Measurements from ENCODE around the gene FGF13.

DNA sequence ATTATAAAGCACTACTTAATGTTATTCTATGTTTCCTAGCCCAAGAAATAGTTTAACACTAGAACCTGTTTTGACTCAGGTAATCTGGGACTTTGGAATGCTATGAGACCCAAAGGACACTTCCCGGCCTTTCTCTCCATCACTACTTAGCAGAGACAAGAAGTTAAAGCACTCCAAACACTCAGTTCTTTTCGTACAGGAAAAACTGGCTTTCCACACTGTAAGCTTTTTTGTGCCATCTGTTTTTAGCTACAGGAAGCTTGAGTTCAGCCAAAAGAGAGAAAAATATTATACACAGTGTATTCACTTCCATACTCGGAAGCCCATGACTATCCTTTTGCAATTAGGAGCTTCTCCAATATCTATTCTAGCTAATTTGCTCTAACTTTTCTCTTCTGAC lies 7.9 kb upstream of the FGF13 start:
- TF ChIP-seq, protein P1, sequence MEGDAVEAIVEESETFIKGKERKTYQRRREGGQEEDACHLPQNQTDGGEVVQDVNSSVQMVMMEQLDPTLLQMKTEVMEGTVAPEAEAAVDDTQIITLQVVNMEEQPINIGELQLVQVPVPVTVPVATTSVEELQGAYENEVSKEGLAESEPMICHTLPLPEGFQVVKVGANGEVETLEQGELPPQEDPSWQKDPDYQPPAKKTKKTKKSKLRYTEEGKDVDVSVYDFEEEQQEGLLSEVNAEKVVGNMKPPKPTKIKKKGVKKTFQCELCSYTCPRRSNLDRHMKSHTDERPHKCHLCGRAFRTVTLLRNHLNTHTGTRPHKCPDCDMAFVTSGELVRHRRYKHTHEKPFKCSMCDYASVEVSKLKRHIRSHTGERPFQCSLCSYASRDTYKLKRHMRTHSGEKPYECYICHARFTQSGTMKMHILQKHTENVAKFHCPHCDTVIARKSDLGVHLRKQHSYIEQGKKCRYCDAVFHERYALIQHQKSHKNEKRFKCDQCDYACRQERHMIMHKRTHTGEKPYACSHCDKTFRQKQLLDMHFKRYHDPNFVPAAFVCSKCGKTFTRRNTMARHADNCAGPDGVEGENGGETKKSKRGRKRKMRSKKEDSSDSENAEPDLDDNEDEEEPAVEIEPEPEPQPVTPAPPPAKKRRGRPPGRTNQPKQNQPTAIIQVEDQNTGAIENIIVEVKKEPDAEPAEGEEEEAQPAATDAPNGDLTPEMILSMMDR (IDR thresholded peaks at IDR 0.05), result no peak
- TF ChIP-seq POLR2A (IDR thresholded peaks at IDR 0.05), result no peak

All from heart left ventricle (tissue), 13 donors.